PC-9 (cell line): ENCODE measurements around the gene DUOXA2. TPM values are rescaled to one million over a fixed set of nuclear protein-coding genes. Genes with fewer than 3 reads are reported as not detected.

ENCODE experiments used
- BruUV-seq: library from RNA; stranded (reverse); fragments of 400-500 nt; replicated peaks from 2 replicates; lab custom pipeline; 2021; lab: Mats Ljungman, UMichigan
- CTCF ChIA-PET: fragments of 300-600 bp; sonication (Branson Sonifier 250); formaldehyde crosslinking; loops from one replicate; lab custom pipeline; 2022; ENCODE audit warnings: antibody characterized with exemption; lab: Charles Lee
- POLR2A ChIA-PET: fragments of 300-600 bp; sonication (Branson Sonifier 250); formaldehyde crosslinking; loops from one replicate; lab custom pipeline; 2022; ENCODE audit warnings: antibody characterized with exemption; ENCODE audit not compliant: unreplicated experiment; lab: Charles Lee
- DNase-seq, 2 experiments: peaks; one replicate each; pipeline versions ENCODE4 v3.0.0 to v3.0.0-alpha.2; 2015 to 2022; ENCODE audit warnings: mixed read lengths in 1 of 2
- H2AFZ ChIP-seq: fragments of 200-600 bp; sonication (generic); 2 replicates; pipeline ENCODE4 v1.8.1; 2017; ENCODE audit warnings: antibody characterized with exemption
- H3F3A ChIP-seq: fragments of 200-600 bp; sonication (generic); 2 replicates; pipeline ENCODE4 v1.8.1; 2017; ENCODE audit warnings: antibody characterized with exemption, mild to moderate bottlenecking, low read depth; ENCODE audit not compliant: insufficient read depth
- H3K27ac ChIP-seq: fragments of 200-600 bp; sonication (generic); 2 replicates; pipeline ENCODE4 v1.6.1; 2016; ENCODE audit warnings: mixed run types
- H3K27me3 ChIP-seq: fragments of 200-600 bp; sonication (generic); 2 replicates; pipeline ENCODE4 v1.6.1; 2016; ENCODE audit warnings: low read depth, mixed run types; ENCODE audit not compliant: insufficient read depth
- H3K36me3 ChIP-seq: fragments of 200-600 bp; sonication (generic); 2 replicates; pipeline ENCODE4 v1.6.1; 2016; ENCODE audit warnings: low read depth, mixed run types
- H3K4me1 ChIP-seq: fragments of 200-600 bp; sonication (generic); replicated peaks from 2 replicates; pipeline ENCODE4 v1.6.1; 2016; ENCODE audit warnings: mixed run types; ENCODE audit not compliant: insufficient read depth
- H3K4me2 ChIP-seq: fragments of 200-600 bp; sonication (generic); 2 replicates; pipeline ENCODE4 v1.6.1; 2017; ENCODE audit warnings: mixed run types
- H3K4me3 ChIP-seq: fragments of 200-600 bp; sonication (generic); 2 replicates; pipeline ENCODE4 v1.6.1; 2016; ENCODE audit warnings: mixed run types
- H3K79me2 ChIP-seq: fragments of 200-600 bp; sonication (generic); 2 replicates; pipeline ENCODE4 v1.6.1; 2017; ENCODE audit warnings: low read depth, mixed run types
- H3K9me2 ChIP-seq: fragments of 200-600 bp; sonication (generic); 2 replicates; pipeline ENCODE4 v1.8.1; 2017; ENCODE audit warnings: mild to moderate bottlenecking; ENCODE audit not compliant: insufficient read depth
- H3K9me3 ChIP-seq: fragments of 200-600 bp; sonication (generic); 2 replicates; pipeline ENCODE4 v1.8.1; 2016; ENCODE audit warnings: low read depth; ENCODE audit not compliant: insufficient read depth
- H4K20me1 ChIP-seq: fragments of 200-600 bp; sonication (generic); 2 replicates; pipeline ENCODE4 v1.8.1; 2017; ENCODE audit not compliant: insufficient read depth
- EZH2 ChIP-seq: fragments of 200-600 bp; sonication (generic); IDR thresholded peaks from 2 replicates; pipeline ENCODE4 v1.8.0; 2017; ENCODE audit warnings: antibody characterized with exemption, low read depth
- intact Hi-C: fragments of 100-400 bp; cut with micrococcal nuclease; formaldehyde crosslinking; loops from one replicate; pipeline ENCODE4 v1.10.0; 2022; ENCODE audit not compliant: unreplicated experiment
- total RNA-seq: library from RNA; stranded (reverse); gene quantifications from 2 replicates; pipeline ENCODE4 v1.2.3, GENCODE V29; 2021
- TF ChIP-seq, protein P1 (sequence below): fragments of 200-600 bp; sonication (generic); conservative IDR thresholded peaks from 2 replicates; pipeline ENCODE4 v1.6.1; 2017; ENCODE audit warnings: mixed run types, antibody characterized with exemption, mild to moderate bottlenecking, moderate library complexity

The DUOXA2 gene
- total RNA-seq, 1 experiment from 2014 or later: not detected

DNA sequence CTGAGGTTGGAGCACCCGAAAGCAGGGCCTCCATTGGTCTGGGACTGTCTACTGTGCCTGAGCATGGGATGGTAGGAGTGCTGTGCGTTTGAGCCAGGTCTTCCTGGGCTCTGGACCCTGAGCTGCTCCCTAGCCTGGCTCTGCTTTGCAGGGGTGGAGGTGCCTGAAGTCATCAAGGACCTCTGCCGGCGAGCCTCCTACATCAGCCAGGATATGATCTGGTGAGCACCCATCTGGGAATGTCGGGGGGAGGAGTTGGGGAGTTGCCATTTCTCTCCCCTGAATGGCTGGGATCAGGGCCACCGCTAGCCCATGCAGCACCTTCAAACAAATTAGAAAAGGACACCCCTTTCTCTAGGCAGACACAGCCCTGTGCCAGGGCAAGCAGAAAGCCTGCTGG, 36.4 kb downstream of the DUOXA2 start:
- Histone ChIP-seq H3K36me3 (no peaks in the 10 kb centered on the region), H3K9me2 (no peaks in the 10 kb centered on the region), H3K79me2 (no peaks in the 10 kb centered on the region), H3K9me3 (no peaks in the 10 kb centered on the region), H3K27ac (no peak overlapping the region), H3K27me3 (no peaks in the 10 kb centered on the region), H2AFZ (no peak overlapping the region), H3K4me3 (no peak overlapping the region), H4K20me1 (no peaks in the 10 kb centered on the region), H3K4me1 (peaks cover 15% of the 10 kb centered on the region), H3K4me2 (no peak overlapping the region), H3F3A (peaks cover 4% of the 10 kb centered on the region; the same call in 1 of the 2 replicates)
- intact Hi-C loops: no loop called here
- ChIA-PET CTCF (interaction anchor here (0.6 kb wide), 1 partner anchor 481 kb away, joined by 3 read pairs; no protein-coding TSS in a partner anchor), POLR2A (no interaction called here)
- TF ChIP-seq, protein P1, sequence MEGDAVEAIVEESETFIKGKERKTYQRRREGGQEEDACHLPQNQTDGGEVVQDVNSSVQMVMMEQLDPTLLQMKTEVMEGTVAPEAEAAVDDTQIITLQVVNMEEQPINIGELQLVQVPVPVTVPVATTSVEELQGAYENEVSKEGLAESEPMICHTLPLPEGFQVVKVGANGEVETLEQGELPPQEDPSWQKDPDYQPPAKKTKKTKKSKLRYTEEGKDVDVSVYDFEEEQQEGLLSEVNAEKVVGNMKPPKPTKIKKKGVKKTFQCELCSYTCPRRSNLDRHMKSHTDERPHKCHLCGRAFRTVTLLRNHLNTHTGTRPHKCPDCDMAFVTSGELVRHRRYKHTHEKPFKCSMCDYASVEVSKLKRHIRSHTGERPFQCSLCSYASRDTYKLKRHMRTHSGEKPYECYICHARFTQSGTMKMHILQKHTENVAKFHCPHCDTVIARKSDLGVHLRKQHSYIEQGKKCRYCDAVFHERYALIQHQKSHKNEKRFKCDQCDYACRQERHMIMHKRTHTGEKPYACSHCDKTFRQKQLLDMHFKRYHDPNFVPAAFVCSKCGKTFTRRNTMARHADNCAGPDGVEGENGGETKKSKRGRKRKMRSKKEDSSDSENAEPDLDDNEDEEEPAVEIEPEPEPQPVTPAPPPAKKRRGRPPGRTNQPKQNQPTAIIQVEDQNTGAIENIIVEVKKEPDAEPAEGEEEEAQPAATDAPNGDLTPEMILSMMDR: no peak
- no TSS peak for BruUV-seq
- DNase-seq: no peak

DNA sequence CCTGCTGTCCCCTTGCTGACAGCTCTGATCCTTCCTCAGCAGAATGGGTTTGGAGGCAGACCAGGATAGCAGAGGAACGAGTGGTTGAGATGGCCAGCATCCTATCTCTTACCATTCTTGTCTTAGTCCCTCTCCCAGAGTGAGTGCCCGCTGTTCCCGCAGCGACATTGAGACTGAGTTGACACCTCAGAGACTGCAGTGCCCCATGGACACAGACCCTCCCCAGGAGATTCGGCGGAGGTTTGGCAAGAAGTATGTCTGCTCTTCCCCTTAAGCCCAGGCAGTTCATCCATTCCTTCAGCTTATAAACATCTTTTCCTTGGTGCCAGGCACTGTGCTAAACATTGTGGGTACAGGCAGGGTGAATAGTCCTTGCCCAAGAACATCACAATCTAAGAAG, 36.9 kb downstream of the DUOXA2 start:
- TF ChIP-seq EZH2: no peak
- TF ChIP-seq, protein P1: no peak
- Histone ChIP-seq H3K4me2 (no peak overlapping the region), H3K36me3 (no peaks in the 10 kb centered on the region), H2AFZ (no peak overlapping the region), H3K4me3 (no peak overlapping the region), H3K27ac (no peak overlapping the region), H3F3A (peaks cover 4% of the 10 kb centered on the region; the same call in 1 of the 2 replicates), H3K9me2 (no peaks in the 10 kb centered on the region), H3K27me3 (no peaks in the 10 kb centered on the region), H4K20me1 (no peaks in the 10 kb centered on the region), H3K4me1 (peaks cover 12% of the 10 kb centered on the region), H3K9me3 (no peaks in the 10 kb centered on the region), H3K79me2 (no peaks in the 10 kb centered on the region)
- POLR2A ChIA-PET: interaction anchor here (0.6 kb wide), 1 partner anchor 100 kb away, joined by 3 read pairs; no protein-coding TSS in a partner anchor
- BruUV-seq: no TSS peak
- CTCF ChIA-PET: no interaction called here
- no peak for DNase-seq
- intact Hi-C loops: no loop called here

DNA sequence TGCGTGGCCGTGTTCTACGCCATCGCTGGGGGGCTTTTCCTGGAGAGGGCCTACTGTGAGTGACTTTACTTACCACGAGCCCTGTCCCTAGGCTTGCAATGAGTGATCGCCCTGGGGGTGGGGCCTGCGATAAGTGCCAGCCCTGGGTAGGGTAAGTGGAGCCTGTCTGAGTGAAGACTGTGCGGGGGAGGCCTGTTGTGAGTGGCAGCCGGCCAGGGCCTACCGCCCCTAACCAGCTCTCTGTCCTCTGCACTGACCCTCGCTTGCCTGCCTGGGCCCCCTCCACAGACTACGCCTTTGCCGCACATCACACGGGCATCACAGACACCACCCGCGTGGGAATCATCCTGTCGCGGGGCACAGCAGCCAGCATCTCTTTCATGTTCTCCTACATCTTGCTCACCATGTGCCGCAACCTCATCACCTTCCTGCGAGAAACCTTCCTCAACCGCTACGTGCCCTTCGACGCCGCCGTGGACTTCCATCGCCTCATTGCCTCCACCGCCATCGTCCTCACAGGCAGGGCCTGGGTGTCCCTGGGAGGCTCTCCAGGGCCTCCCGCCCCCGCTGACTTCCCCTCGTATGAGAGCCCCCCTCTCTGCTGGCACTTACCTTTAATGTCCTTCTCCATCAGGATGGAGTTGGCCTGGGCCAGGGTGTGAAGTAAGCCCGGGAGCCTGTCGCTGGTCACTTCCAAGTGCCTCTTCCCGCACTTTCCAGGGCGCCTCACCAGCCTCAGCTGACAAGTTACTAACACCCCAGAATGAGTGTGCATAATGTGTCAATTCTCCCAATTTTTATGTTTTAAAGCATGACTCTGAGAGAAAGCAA, 38.1 kb downstream of the DUOXA2 start:
- Histone ChIP-seq H3K4me2 (no peak overlapping the region), H3K9me2 (no peaks in the 10 kb centered on the region), H2AFZ (no peak overlapping the region), H4K20me1 (no peaks in the 10 kb centered on the region), H3K4me3 (no peak overlapping the region), H3K27me3 (no peaks in the 10 kb centered on the region), H3K36me3 (no peaks in the 10 kb centered on the region), H3K27ac (no peak overlapping the region), H3F3A (no peaks in the 10 kb centered on the region), H3K79me2 (no peaks in the 10 kb centered on the region), H3K9me3 (no peaks in the 10 kb centered on the region), H3K4me1 (peaks cover under 1% of the 10 kb centered on the region)
- CTCF ChIA-PET: interaction anchor here (0.7 kb wide), 1 partner anchor 11 kb away, joined by 17 read pairs; no protein-coding TSS in a partner anchor
- TF ChIP-seq EZH2: no peak
- TF ChIP-seq, protein P1: no peak
- BruUV-seq: no TSS peak
- intact Hi-C loops: no loop called here
- POLR2A ChIA-PET: no interaction called here
- DNase-seq: no peak
